KBM-7 (cell line): ENCODE data around the gene AGPAT3.
"Not testable (repeated sequence)": the region's sequence is repeated elsewhere in the genome, so short reads cannot be mapped to it uniquely, and the experiment has no call there.

ENCODE experiments used
- DNase-seq: peaks from one replicate; pipeline ENCODE4 v3.0.0-alpha.2; 2015
- in situ Hi-C: fragments of 300-500 bp; cut with MboI; formaldehyde crosslinking; loops from 2 replicates; pipeline ENCODE4 v1.14.3; 2020; ENCODE audit warnings: low sequenced_read_pairs, low pct_unique_long_range_greater_than_20kb, mixed read lengths

Gene AGPAT3

GRCh38 chr21:43864962-43865539, at the start of gene AGPAT3:
TSS of gene AGPAT3 (plus strand) at chr21:43865223. CDS start at chr21:43959682, 94,459 bp downstream.
- in situ Hi-C loops = no loop called here
- no peak for DNase-seq

- no peak for DNase-seq
- in situ Hi-C loops = loop anchor here (25.0 kb wide), 2 partner anchors 121 to 521 kb away; partner anchors contain the start of gene CFAP410
These were observed 49.0 kb upstream of the AGPAT3 start for GRCh38 chr21:43815991-43816390.

GRCh38 chr21:43816611-43817071, 48.4 kb upstream of the AGPAT3 start:
- in situ Hi-C loops = loop anchor here (25.0 kb wide), 2 partner anchors 121 to 521 kb away; partner anchors contain the start of gene CFAP410
- DNase-seq = no peak

- no peak for DNase-seq
- in situ Hi-C loops = loop anchor here (25.0 kb wide), 2 partner anchors 120 to 520 kb away; partner anchors contain the start of gene CFAP410
These were observed 47.6 kb upstream of the AGPAT3 start for GRCh38 chr21:43817157-43818086.

- peak; percentile 90 for DNase-seq
- in situ Hi-C loops = loop anchor here (25.0 kb wide), 2 partner anchors 119 to 519 kb away; partner anchors contain the start of gene CFAP410
These were observed 46.3 kb upstream of the AGPAT3 start for GRCh38 chr21:43818685-43819084.

GRCh38 chr21:43819511-43820405, 45.3 kb upstream of the AGPAT3 start:
- in situ Hi-C loops = loop anchor here (25.0 kb wide), 2 partner anchors 118 to 518 kb away; partner anchors contain the start of gene CFAP410
- no peak for DNase-seq

GRCh38 chr21:43820466-43820865, 44.6 kb upstream of the AGPAT3 start:
- in situ Hi-C loops = loop anchor here (25.0 kb wide), 2 partner anchors 117 to 517 kb away; partner anchors contain the start of gene CFAP410
- DNase-seq = no peak

- in situ Hi-C loops = loop anchor here (25.0 kb wide), 2 partner anchors 115 to 515 kb away; partner anchors contain the start of gene CFAP410
- DNase-seq = not testable (repeated sequence)
These were observed 42.9 kb upstream of the AGPAT3 start for GRCh38 chr21:43822166-43822565.

- in situ Hi-C loops = loop anchor here (25.0 kb wide), 2 partner anchors 115 to 515 kb away; partner anchors contain the start of gene CFAP410
These were observed 42.3 kb upstream of the AGPAT3 start for GRCh38 chr21:43822741-43823140.

GRCh38 chr21:43824333-43825241, 40.4 kb upstream of the AGPAT3 start:
- in situ Hi-C loops = loop anchor here (25.0 kb wide), 2 partner anchors 113 to 513 kb away; partner anchors contain the start of gene CFAP410
- no peak for DNase-seq

More at GRCh38 chr21:43822741-43823140, 42.3 kb upstream of the AGPAT3 start:
- not testable (repeated sequence) for DNase-seq

- in situ Hi-C loops = no loop called here
- DNase-seq = no peak
These were observed 39.6 kb upstream of the AGPAT3 start for GRCh38 chr21:43825242-43825935.

GRCh38 chr21:43825936-43826622, 38.9 kb upstream of the AGPAT3 start:
- in situ Hi-C loops = no loop called here
- DNase-seq = no peak

- DNase-seq = no peak
- in situ Hi-C loops = no loop called here
These were observed 38.4 kb upstream of the AGPAT3 start for GRCh38 chr21:43826623-43826974.

GRCh38 chr21:43827015-43827611, 37.9 kb upstream of the AGPAT3 start:
- in situ Hi-C loops = no loop called here
- DNase-seq = no peak

- no peak for DNase-seq
- in situ Hi-C loops = no loop called here
These were observed 35.9 kb upstream of the AGPAT3 start for GRCh38 chr21:43829161-43829560.

GRCh38 chr21:43829575-43830119, 35.4 kb upstream of the AGPAT3 start:
- DNase-seq = peak; percentile 62
- in situ Hi-C loops = no loop called here
